Islet precursor cell (in vitro differentiated cells): Measurements from ENCODE around the gene RPL13A.

ENCODE experiments used
- DNase-seq: peaks from one replicate; pipeline ENCODE4 v3.0.0-alpha.2; 2018

RPL13A gene

DNA sequence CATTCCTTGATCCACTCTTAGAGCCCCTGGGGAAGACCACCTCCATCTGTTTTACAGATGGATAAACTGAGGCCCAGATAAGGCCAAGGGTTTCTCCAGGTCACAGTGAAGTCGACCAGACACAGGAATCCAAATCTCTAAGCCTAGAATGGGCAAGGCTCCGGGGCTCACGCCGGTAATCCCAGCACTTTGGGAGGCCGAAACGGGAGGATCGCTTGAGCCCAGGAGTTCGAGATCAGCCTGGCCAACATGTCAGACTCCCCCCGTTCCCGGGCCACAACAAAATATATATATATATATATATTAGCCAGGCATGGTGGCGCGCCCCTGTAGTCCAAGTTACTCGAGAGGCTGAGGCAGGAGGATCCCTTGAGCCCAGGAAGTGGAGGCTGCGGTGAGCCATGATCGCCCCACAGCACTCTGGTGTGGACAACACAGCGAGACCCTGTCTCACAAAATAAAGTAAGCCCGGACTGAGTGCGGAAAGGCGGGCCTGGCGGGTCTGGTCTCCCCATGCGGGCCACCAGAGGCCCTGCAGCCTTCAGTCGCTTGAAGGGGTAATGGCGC is 615 bp upstream of the RPL13A start:
- DNase-seq: no peak

DNA sequence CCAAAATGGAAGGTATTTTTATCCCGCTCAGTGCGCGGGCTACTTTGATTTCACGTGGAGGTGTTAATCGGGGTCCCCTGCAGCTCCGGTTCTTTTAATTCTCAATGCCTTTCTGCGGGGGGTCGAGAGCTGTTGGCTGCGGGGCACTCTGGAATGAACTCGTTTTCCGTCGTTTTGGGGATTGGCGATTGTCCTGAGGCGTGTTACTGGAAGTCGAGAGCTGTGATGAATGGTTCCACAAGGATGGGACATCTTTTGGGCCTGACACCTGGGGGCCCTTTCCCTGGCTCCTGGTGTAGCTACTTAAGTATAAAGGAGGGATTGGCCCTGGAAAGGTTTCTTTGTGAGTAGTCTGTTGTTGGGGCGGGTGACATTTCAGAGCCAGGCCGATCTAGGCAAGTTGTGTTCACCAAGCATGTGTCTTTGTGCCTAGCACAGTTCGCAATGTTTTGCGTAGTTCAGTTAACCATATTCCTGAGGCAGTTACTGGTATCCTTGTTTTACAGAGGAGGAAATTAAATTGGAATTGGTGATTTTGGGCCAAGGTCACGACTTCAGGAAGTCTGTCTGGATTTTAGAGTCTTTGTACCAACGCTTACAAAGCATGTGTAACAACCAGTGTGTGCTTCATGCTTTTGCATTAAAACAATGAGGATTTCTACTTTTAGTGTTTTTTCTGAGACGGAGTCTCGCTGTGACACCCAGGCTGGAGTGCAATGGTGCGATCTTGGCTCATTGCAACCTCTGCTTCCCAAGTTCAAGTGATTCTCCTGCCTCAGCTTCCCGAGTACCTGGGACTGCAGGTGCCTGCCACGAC is 846 bp downstream of the RPL13A start:
- DNase-seq: no peak

DNA sequence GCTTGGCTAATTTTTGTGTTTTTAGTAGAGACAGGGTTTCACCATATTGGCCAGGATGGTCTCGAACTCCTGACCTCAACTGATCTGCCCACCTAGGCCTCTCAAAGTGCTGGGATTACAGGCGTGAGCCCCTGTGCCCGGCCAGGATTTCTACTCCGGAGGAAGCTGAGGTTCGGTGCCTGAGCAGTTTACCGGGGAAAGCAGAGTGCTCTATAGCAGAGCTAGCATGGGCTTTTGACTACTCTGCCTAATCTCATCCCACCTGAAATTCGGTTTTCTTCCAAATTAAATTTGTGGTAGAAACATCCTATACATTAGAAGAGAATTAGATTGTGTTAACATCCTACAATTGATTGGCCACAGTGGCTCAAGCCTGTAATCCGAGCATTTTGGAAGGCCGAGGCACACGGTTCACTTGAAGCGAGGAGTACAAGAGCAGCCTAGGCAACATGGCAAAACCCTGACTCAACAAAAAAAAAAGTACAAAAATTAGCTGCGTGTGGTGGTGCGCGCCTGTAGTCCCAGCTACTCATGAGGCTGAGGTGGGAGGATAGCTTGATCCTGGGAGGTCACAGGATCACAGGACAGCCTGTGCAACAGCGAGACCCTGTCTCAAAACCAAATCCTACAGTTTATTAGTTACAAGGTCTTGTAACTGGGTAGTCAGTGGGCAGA is 1.6 kb downstream of the RPL13A start:
- DNase-seq: no peak

DNA sequence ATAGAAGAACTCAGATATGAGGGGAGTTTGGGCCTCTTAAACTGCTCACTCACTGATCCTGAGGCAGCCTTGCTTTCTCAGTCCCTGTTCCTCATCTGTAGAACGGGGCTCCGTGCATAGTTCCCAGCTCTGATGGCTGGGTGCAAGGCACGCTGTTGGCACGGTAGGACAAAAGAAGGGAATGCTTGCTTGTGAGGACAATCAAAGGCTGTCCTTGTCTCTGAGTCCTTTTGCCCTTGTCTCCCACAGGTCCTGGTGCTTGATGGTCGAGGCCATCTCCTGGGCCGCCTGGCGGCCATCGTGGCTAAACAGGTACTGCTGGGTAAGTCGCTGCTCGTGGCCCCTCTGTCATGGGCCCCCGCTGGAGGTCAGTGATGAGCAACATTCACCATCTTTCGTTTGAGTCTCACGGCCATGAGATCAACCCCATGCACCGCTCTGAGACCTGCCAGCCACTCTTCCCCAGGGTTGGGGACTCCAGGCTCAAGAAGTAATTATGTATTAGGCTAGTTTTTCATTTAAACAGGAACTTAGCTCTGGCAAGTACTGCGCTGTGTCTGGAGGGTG is 2.3 kb downstream of the RPL13A start:
- no peak for DNase-seq

DNA sequence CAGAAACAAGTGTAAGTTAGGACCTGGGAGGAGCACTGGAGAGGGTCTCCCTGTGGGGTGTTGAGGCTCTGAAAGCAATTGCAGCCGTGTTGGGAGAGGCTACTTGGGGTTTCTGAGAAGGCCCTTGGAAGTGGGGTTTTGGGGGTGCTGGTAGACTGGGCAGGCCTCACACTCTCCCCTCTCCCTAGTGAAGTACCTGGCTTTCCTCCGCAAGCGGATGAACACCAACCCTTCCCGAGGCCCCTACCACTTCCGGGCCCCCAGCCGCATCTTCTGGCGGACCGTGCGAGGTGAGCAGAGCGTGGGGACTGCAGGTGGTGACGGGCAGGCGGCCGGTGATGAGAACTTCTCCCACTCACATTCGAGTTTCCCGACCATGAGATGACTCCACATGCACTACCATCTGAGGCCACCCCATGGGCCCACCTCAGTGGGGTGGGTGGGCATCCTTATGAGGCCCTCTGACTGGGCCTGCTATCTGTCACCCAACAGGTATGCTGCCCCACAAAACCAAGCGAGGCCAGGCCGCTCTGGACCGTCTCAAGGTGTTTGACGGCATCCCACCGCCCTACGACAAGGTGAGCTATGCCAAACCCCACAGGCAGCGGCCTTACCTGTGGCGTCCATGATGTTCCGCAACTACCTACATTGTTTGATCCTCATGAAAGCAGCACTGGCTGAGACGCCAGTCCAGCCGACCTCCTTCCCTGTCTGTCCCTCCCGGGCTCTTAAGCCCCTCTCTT is 3.0 kb downstream of the RPL13A start:
- DNase-seq: no peak

DNA sequence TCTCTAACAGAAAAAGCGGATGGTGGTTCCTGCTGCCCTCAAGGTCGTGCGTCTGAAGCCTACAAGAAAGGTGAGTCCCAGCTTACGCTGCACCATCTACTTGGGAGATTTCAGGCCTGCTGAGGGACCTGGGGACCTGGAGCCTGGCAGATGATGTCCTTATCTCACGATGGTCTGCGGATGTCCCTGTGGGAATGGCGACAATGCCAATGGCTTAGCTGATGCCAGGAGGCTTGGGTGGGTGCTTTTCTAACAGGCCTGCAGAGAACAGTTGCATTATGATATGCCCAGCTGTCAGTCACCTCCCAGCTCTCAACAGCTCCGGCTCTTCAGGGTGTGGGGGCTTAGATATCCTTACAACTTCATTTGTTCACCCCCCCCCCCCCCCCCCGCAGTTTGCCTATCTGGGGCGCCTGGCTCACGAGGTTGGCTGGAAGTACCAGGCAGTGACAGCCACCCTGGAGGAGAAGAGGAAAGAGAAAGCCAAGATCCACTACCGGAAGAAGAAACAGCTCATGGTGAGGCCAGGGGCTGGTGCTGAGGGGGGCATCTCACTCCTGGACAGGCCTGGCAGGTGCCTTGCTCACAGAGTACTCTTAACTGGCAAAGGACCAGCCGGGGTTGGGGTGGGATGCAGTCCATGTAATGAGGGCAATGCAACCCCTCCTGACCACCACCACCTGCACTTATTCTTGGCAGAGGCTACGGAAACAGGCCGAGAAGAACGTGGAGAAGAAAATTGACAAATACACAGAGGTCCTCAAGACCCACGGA is 3.8 kb downstream of the RPL13A start:
- no peak for DNase-seq

DNA sequence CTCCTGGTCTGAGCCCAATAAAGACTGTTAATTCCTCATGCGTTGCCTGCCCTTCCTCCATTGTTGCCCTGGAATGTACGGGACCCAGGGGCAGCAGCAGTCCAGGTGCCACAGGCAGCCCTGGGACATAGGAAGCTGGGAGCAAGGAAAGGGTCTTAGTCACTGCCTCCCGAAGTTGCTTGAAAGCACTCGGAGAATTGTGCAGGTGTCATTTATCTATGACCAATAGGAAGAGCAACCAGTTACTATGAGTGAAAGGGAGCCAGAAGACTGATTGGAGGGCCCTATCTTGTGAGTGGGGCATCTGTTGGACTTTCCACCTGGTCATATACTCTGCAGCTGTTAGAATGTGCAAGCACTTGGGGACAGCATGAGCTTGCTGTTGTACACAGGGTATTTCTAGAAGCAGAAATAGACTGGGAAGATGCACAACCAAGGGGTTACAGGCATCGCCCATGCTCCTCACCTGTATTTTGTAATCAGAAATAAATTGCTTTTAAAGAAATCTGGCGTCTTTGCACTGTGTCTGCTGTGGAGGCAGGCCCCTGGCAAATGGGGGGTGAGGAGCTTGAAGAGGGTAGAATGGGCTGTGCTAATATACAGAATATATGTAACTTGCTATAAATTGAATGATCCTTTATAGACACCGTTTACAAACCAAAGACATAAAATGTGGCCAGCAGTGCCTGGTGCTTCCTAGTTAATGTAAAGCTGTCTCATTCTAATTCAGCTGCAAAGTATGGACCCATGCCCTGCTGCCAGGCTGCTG is 4.6 kb downstream of the RPL13A start:
- no peak for DNase-seq

DNA sequence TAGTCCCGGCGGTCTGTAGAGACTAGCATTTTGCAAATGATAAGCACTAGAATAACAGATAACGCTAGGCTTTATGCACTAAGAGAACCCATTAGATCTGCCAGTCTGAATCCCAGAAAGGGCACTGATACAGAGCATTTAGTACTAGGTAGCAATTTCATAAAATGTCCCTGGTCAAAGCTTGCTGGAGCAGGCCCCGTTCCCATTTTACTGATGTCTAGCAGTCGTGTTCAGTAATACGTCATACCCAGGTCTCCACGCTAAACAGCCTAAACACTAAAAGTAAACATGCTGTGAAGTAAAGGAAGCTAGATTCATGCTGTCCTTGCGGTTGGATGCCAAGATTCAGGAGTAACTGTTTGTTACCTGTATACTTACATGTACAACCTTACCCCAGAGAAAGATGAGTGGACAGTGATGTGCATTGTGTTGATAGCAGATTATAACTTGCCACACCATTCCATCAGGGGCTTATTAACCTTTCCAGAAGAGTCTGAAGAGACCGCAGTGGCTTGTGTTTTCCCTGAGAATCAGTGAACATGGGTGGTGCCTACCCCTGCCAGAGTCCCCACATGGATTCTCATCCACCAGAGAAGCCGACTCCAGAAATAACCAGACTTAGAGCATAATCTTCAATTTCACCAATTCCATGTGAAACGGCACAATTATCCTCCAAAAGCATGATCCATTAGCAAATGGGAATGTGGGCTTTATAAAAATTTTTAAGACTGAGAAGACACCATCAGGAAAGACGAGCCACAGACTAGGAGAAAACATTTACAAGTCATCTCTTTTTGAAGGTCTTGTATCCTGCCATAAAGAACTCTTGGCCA is 5.4 kb downstream of the RPL13A start:
- DNase-seq: no peak

DNA sequence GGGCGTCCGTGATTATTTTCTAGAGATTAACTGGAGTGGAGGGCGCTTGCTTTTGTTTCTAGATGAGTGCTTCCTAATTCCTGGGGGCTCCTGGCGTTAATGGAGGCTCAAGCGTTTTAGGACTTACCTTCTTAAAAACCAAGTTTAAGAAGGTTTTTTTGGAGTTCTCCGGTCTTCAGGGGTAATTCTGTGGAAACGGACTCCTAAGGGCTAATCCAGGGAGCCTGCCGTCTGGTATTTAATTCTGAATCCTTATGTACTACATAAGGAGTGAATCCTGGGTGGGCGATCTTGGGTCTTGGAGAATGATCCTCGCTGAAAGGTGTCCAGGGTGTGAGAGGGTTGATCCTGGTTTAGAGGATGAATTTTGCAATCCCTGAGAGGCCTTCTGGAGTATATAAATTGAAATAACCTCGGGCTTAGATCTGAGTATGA is 9.2 kb downstream of the RPL13A start:
- DNase-seq: no peak

DNA sequence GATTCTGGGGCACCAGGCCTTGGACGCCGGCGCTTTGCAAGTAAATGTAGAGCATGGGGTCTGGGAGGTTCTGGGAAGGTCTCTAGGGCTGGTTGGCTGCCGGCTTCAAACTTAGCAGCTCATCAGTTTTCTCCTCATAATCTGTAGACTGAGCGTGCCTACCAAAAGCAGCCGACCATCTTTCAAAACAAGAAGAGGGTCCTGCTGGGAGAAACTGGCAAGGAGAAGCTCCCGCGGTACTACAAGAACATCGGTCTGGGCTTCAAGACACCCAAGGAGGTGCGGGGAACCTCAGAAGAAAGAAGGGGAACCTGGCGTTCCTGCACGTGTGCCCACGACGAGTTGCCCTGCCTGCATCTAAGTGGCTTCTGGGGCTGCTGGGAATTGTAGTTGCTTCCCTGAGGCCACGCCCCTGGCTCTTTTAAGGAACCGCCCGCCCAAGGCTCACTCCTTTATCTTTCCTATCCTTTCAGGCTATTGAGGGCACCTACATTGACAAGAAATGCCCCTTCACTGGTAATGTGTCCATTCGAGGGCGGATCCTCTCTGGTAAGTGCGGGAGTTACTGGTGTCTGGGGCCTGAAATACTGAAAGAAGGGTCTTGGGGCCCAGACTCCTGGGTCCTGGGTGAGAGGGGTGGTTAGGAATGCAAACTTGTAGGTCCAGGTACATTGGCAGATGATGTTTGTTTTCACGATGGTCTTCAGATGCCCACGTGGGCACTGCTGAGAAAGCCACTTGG is 9.8 kb downstream of the RPL13A start:
- DNase-seq: no peak

DNA sequence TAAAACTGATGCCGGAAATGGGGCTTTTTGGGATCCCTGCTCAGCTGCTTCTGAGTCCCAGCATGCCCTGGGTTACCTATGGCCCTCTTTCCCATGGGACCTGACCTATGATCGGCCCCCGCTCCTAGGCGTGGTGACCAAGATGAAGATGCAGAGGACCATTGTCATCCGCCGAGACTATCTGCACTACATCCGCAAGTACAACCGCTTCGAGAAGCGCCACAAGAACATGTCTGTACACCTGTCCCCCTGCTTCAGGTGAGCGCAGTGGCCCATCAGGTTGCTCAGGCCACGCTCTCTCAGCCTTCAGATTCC is 10.3 kb downstream of the RPL13A start:
- DNase-seq: no peak

DNA sequence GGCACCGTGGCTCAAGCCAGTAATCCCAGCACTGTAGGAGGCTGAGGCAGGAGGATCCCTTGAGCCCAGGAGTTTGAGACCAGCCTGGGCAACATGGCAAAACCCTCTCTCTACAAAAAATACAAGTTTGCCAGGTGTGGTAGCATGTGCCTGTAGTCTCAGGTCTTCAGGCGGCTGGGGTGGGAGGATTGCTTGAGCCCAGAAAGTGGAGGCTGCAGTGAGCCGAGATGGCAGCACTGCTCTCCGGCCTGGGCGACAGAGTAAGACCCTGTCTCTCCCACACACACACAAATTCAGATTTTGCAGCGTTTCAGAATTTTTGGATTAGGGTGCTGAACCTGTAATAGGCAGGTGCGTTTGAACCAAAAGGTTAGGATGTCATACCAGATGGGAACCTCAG is 11.1 kb downstream of the RPL13A start:
- DNase-seq: no peak

DNA sequence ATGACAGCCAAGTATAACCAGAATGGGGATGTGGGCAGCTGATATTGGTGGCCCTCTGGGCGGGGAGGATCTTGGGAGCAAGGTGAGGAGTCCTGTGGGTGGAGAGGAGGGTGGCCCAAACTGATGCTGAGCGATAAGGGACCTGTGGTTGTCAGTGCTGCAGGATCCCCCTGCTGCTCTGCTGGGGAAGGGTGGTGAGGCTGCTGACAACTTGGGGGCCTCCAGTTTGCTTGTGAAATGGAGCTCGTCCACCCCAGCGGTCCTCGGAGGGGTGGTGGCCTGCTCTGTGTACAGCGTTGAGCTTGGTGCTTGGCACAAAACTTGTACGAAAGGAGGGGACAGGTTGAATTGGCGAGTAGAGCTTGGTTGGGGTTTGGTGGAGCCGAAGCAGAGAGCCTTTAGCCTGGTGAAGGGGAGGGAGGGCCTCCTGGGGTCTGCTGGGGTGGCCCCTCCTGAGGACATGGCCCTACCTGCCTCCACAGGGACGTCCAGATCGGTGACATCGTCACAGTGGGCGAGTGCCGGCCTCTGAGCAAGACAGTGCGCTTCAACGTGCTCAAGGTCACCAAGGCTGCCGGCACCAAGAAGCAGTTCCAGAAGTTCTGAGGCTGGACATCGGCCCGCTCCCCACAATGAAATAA is 11.7 kb downstream of the RPL13A start:
- DNase-seq: no peak

DNA sequence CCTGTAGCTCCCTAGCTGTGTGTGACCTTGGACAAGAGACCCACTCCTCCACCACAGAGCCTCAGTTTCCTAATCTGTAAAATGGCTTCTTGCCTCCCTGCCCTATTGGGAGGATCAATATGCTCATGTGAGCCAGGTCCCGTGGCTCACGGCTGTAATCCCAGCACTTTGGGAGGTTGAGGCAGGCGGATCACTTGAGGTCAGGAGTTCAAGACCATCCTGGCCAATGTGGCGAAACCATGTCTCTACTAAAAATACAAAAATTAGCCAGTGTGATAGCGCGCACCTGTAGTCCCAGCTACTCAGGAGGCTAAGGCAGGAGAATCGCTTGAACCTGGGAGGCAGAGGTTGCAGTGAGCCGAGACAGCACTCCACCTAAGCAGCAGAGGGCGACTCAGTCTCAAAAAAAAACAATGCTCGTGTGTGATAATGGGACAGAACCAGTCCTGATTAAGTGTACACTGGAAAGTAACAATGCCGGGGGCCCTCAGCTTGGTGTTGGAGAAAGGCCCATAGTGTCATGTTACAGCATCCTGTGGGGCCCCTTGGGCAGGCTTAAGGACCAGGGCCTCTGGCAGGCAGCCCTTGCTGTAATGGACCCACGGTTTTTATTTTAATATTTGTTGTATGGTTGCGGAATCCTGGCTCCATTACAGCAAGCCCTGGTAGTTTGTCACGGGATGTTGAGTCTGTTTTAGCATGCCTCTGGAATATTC is 15.6 kb downstream of the RPL13A start:
- peak; percentile 72 for DNase-seq

DNA sequence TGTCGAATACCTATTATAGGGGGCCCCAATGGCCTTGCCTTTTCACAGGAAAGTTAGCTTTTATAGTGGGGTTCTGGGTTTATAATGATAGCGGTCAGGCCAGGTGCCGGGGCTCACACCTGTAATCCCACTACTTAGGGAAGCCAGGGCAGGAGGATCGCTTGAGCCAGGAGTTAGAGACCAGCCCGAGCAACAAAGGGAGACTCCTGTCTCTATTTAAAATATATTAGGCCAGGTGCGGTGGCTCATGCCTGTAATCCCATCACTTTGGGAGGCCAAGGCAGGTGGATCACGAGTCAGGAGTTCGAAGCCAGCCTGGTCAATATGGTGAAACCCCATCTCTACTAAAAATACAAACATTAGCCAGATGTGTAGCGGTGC is 16.2 kb downstream of the RPL13A start:
- no peak for DNase-seq

DNA sequence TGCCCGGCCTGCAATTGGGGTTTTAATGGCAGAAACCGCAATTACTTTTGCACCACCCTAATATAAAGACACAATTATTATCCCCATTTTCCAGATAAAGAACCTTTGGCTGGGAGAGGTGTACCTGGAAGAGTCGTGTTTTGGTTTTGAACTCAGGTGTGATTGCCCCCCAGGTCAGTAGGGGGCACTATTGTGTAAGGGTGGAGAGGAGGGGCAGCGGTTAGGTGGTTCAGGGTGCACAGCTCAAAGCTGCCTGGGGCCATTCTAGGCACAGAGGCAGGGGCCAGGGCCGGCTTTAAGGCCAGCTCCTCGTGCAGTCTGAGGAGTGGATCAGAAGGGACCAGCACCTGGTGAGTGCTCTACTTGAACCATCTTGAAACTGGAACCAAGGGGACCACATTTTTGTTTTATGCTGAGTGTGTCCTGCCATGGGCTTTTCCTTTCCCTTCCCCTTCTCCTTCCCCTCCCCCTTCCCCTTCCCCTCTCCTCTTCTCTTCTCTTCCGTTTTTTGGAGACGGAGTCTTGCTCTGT is 19.2 kb downstream of the RPL13A start:
- DNase-seq: peak; percentile 91

DNA sequence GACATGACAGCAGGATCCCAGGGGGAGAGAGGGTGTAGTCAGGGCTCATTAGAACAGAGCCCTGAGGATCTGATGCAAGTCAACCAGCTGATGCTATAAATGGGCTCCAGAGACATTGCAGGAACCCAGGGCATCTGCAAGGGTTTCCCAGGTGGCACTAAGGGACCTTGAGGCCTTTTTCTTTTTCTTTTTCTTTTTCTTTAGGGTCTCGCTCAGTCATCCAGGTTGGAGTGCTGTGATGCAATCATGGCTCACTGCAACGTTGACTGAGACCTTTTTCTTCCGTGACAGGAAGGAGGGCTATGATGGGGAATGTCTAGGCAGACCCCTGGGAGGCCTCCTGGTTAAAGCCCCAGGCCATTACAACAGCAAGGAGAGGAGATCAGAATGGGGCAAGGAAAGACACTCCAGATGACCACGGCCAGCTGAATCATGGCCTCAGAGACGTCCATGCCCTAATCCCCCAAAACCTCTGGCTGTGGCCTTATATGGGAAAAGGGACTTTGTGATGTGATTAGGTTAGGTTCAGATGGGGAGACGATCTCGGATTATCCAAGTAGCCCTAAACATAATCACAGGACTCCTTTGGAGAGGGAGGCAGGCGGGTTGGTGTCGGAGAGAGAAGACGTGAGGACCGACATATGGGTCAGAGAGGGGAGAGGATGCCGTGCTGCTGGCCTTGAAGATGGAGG is 20.5 kb downstream of the RPL13A start:
- DNase-seq: no peak
